HG02571 (cell line): ENCODE measurements around the gene NFATC3.

Source experiments
- ATAC-seq: cut with Tn5 transposase; IDR thresholded peaks from one replicate; pipeline ENCODE4 v1.9.1; 2021; ENCODE audit warnings: mild to moderate bottlenecking, moderate library complexity; ENCODE audit not compliant: unreplicated experiment

NFATC3 gene

DNA sequence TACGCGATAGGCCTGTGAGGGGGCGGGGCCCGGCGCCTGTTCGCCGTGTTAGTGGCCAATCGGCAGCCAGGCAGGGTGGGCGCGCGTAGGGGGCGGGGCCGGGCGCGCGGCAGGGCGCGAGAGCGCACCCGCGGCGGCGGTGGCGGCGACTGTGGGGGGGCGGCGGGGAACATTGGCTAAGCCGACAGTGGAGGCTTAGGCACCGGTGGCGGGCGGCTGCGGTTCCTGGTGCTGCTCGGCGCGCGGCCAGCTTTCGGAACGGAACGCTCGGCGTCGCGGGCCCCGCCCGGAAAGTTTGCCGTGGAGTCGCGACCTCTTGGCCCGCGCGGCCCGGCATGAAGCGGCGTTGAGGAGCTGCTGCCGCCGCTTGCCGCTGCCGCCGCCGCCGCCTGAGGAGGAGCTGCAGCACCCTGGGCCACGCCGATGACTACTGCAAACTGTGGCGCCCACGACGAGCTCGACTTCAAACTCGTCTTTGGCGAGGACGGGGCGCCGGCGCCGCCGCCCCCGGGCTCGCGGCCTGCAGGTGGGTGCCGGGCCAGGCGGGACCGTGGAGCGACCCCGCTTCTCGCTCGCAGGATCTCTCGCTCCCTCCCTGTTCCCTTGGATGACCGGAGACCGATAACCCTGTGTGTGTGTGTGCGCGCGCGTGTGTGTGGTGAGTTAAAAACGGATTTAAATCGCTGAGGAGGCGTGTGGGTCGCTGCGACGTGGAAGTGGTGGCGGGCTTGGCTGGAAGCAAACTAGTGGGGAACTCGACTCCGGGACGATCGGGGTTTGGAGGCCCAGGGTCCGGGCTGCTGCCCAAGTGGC is at the start of gene NFATC3:
Gene NFATC3, plus strand, starts transcription at position 112 of the 813 bp plus-strand sequence. Its CDS starts 312 bp downstream, at position 424.
- peak; percentile 50 for ATAC-seq

DNA sequence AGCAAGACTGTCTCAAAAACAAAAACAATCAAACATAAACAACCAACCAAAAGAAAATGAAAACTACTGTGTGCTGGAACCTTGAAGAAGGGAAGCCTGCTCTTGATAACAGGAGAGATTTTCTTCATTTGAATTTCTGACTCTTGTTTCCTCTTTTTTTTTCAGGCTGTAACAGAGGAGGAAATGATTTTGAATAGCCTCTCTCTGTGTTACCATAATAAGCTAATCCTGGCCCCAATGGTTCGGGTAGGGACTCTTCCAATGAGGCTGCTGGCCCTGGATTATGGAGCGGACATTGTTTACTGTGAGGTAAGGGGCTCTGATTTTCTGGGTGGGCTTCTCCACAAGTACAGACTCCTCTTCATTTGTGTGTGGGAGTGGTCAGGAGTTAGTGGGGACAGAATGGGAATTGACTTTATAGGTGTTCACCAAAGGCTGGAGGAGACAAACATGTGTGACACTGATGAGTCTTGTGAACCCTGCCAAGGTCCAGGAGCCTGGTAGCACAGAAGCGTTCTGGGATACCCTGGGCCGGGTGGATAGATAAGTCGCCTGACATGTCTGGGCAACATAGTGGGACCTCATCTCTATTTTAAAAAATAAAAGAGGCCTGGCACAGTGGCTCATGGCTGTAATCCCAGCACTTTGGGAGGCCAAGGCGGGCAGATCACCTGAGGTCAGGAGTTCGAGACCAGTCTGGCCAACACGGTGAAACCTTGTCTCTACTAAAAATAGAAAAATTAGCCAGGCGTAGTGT is 47.2 kb upstream of the NFATC3 start:
- ATAC-seq, result no peak

DNA sequence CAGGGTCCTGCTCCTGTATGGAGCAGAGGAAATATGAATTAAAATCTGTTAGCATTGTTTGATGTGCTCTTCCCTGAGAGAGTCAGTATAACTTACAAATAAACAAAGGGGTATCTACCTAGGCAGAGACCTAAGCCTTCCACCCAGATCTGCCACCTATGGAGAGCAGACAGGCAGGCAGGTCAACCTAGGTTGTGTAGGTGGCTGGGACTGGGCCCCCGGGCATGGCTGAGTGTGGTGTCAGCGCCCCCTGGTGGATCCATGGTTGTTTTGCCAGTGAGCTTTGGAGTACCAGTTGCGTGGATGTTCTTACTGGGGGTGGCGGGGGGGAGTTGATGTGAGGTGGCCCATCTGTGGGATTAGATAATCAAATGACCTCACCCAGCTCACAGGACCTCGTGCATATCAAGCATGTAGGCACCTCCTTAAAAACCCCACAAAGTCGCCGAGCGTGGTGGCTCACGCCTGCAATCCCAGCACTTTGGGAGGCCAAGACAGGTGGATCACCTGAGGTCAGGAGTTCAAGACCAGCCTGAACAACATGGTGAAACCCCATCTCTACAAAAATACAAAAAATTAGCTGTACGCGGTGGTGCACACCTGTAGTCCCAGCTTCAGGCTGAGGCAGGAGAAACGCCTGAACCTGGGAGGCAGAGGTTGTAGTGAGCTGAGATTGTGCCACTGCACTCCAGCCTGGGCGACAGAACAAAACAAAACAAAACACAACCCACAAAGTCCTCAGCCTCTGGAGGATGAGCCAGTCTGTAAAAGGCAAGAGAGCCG is 44.5 kb upstream of the NFATC3 start:
- peak; percentile 65 for ATAC-seq

DNA sequence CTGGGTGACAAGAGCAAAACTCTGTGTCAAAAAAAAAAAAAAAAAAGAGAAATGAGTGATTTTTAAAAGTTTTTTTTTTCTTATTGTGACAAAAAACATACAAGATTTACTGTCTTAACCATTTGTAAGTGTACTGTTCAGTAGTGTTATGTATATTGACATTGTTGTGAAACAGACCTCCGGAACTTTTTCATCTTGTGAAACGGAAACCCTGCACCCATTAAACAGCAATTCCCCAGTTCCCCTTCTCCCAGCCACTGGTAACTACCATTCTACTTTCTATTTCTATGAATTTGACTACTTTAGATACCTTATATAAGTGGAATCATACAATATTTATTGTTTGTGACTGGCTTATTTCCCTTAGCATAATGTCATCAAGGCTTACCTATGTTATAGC is 43.4 kb upstream of the NFATC3 start:
- no peak for ATAC-seq

DNA sequence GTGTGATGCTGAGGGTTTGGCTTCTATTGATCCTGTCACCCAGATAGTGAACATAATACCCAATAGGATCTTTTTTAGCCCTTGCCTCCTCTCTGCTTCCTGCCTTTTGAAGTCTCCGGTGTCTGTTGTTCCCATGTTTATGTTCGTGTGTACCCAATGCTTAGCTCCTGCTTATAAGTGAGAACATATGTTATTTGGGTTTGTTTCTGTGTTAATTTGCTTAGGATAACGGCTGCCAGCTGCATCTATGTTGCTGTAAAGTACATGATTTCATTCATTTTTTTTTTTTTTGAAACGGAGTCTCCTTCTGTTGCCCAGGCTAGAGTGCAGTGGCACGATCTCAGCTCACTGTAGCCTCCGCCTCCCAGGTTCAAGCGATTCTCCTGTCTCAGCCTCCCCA is 39.1 kb upstream of the NFATC3 start:
- no peak for ATAC-seq

DNA sequence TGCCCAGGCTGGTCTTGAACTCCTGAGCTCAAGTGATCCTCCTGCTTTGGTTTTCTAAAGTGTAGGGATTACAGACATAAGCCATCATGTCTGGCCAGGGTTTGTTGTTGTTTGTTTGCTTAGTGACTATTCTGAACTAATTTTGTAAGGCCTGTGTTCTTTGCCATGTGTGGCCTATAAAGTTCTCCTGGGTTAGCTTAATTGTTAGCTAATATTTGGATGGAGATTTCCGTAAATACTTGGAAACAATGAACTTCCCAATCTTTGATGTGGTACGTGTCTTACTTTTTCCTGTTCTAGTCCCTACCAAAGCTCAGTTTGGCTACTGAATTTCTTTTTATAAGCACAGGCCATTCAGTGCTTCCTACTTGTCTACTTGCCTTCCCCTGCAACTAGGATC is 37.2 kb upstream of the NFATC3 start:
- no peak for ATAC-seq

DNA sequence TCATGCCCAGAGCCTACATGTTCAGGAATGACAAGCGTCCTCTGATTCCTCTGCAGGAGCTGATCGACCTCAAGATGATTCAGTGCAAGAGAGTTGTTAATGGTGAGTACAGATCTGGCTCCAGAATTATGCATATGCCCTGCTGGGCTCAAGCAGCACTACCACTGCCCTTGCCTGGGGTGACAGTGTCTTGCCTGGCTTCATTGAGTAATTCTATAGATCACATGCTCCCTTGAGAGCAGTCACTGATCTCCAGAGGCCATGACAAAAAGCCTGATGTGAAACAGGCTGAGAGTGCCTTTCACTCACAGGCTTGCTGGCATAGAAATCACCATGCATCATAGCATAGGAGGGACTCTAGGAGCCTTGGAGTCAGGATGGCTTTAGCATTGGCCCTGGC is 35.7 kb upstream of the NFATC3 start:
- no peak for ATAC-seq

DNA sequence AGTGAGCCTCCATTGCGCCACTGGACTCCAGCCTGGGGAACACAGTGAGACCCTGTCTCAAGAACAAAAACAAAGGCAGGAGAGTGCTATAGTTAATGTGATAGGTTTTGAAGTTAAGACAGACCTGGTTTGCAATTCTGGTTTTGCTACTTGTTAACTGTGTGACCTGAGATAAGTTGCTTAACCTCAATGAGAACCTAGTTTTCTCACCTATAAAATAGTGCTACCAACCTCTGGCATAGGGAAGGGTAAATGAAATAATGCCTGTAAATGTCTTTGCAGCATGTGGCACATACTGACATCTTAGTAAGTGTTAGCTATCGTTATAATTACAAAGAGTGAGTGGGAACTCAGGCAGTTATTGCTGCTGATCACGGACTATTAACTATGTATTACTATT is 29.8 kb upstream of the NFATC3 start:
- no peak for ATAC-seq

DNA sequence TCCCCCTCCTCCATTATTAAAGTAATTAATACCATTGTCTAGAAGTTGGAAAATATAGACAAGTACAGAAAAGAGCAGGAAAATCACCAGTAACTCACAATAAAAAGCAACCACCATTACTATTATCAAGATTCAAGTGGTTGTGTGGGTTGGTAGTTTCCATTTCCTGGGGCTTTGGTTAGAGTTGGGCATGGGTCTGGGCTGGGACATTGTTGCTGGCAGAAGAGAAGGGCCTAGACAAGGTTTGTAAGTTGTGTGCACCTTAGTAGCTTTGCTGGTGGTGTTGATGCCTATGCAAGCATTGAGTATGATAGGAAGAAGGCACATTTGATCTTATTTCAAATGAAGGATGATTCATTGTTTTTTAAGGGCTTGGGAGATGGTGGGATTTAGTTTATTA is 25.4 kb upstream of the NFATC3 start:
- ATAC-seq, result no peak

DNA sequence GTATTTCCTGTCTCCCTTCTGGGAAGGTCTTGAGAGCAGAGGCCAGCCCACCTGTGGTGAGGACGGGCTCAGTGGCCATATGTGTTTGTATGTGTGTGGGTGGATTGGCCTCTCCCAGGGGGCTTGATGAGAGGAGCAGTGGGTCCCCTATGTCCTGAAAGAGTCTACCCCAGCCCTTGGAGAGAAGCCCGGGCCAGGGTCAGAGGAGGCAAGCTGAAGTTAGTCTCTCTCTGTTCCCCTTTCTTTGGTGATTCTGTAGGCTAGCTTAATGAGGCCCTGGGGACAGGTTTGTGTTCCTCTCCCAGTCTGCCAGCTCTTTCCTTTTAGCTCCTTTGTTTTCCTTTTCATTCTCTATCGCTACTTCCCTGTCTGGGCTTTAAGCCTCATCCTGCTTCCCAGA is 23.8 kb upstream of the NFATC3 start:
- no peak for ATAC-seq

DNA sequence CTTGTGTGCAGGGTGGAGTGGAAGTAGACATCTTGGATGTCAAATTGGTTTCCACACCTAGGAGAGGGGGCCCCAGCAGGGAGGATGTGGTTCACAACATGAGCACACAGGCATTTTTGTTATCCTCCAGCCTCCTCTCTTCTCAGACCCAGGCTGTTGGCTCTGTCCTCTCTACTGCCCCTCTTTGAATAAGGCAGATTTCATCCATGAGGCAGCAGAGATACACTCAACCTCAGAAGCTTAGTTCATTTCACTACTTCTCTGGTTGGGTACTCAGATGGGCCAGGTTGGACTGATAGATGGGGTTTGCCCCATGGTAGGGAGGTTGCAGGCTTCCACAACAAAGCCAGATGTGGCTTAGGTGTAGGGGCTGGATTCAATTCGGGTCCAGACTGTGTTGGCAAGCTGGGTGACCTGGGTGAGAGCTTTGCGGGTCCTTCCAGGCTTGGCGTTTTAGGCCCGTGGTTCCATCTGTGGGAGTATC is 22.2 kb upstream of the NFATC3 start:
- no peak for ATAC-seq

DNA sequence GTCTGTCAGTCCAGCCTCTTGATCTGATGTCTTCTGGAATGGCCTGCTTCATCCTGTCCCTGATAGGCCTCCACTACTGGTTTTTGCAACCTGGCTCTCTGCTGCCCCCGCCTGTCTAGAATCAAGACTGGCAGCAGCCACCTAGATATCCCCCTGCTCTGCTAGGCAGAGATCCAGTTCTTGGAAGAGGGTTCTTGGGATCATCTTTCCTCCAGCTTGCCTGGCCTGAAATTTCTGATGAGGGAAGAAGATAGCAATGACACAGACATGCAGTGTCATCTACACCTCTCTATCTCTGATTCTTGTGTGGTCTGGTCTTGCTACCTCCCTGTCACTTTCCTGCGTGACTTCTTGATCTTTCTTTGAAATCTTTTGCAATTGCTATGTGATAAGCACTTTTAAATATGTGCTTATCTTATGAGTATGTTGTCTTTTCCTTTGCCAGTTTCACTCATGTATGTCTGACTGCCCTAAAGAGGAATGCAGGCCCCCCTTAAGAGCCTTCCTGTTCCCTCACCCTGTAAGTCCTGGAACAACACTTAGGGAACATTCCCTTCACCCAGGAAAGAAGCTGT is 20.3 kb upstream of the NFATC3 start:
- no peak for ATAC-seq

DNA sequence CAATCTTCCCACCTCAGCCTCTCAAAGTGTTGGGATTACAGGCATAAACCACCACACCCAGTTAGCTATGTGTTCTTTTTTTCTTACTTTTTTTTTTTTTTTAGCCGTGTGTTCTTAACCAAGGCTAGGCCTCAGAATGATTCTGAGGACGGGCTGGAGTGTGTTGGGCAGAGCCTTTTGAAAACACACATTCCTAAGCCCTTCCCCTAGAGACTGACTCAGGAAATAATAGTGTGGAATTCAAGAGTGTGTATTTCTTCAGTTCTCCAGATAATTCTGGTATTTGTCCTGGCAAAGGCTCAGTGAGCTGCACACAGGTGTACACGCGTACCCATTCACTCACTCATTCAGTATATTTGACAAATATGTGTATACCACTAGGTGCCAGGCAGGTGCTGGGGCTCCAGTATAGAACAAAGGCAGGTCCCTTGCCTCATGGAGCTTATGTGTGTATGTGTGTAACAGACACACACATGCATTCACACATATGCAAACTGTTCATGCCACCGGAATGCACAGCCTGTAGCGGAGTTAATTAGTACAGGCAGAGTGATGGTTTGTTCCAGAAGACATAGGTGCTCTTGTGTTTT is 19.4 kb upstream of the NFATC3 start:
- no peak for ATAC-seq

DNA sequence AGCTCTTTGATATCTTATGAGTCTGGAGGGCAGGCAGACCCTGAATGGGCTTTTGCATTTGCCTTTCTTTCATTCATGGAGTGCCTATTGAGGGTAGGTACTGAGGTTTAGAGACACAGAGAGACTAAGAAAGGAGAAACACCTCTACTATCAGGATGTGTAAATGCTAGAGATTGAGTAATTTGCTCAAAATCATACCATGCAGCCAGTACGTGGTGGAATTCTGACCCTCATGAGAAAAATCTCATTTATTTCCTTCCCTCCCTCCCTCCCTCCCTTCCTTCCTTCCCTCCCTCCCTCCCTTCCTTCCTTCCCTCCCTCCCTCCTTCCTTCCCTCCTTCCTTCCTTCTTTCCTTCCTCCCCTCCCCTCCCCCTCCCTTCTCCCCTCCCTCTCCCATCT is 18.4 kb upstream of the NFATC3 start:
- ATAC-seq, result no peak

DNA sequence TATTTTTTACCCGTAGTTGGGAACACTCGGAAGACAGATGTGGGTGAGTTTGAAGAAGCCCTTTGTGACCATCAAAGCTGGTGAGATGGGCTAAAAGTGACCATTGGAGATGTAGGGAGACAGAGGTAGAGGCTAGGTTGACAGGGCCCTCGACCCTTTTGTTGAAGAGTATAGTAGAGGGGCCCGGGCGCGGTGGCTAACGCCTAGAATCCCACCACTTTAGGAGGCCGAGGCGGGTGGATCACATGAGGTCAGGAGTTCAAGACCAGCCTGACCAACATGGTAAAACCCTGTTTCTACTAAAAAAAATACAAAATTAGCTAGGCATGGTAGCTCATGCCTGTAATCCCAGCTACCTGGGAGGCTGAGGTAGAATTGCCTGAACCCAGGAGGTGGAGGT is 16.2 kb upstream of the NFATC3 start:
- ATAC-seq, result no peak

DNA sequence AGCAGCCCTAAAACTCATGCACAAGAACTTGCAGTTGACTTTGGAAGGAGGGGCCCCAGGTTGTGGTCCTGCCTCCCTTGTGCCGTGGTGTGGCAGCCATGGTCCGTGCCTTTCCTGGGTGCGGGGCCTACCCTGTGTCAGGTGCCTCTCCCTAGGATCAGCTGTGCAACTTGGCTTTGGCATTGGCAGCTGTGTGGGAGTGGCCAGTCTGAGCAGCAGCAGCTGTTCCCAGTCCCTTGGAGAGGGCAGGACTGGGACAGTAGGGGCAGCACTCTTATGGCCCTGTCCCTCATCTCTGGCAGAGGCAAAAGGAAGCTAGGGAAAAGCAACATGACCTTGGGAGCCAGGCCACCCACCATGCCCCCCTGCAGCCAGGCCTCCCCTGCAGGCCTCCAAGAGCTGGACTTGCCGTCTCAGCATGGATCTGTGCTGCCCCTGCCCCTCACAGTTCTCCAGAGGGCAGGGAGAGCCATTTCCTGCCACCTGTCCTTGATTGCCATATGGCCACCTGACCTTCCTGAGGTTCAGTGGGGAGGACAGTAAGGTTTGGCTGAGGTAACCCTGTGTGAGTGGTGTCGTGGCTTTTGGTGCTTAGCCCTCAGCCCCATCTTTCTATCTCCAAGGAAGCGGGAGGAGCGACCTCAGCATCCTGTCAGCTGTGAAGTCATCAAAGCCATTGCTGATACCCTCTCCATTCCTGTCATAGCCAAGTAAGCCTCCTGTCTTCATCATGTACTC is 15.5 kb upstream of the NFATC3 start:
- no peak for ATAC-seq

DNA sequence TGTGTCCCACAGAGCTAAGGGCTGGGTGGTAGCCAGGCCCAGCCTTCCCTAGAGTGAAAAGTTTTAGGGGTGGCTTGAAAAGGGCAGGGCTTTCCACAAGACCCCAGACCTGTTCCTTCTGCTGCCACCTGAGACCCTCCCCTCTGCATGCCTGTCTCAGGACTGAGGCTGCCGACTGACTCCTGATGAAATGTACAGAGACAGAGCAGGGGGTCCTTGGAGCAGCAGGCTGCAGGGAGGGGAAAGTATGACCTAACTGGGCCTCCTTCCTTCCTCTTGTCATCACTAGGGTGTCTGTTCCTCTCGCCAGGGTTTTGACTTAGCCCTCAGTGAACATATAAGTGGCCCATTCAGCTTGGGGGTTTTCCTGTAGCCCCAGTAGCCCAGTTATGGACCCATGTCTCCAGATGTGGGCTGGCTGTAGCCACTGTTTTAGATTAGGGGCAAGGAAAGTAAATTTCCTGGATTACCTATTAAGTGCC is 14.9 kb upstream of the NFATC3 start:
- no peak for ATAC-seq

DNA sequence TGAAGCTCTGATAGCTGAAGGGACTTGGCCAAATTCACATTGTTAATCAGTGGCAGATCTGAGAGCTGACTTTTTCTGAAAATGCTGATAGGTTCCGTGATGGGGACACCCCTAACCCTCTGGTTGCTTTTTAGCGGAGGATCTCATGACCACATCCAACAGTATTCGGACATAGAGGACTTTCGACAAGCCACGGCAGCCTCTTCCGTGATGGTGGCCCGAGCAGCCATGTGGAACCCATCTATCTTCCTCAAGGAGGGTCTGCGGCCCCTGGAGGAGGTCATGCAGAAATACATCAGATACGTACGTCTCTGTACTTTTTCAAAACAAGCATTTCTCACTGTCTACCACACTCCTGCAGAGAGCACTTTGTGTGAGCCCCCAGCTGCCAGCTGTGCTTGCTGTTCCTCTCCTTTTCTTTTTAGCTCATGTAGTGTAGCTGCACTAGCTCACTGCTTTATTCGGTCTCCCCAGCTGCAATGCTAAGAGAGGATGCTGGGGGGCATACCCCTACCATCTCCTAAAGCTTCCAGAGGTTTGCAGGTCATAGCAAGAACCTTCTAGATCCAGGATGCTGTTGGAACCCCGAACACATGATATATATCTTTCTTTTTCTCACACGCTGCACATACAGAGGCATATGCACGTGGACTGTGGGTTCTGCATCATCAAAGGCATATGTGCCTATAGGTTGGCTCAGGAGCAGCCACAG is 14.2 kb upstream of the NFATC3 start:
- ATAC-seq, result no peak

DNA sequence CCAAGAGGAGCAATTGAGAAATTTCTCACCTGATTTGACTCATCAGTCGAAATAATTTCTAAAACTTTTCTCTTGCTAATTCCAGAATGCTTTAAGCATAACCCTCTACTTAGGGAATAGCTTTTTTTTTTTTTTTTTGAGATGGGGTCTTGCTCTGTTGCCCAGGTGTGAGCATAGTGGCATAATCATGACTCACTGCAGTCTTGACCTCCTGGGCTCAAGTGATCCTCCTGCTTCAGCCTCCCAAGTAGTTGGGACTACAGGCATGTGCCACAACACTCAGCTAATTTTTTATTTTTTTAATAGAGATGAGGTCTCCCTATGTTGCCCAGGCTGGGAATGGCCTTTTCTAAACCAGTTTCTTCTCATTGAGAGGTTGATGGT is 13.7 kb upstream of the NFATC3 start:
- ATAC-seq, result no peak
